Kidney capillary endothelial cell (primary cell): ENCODE data around the gene GNLY.

Experiments used
- DNase-seq: peaks from one replicate; pipeline ENCODE4 v3.0.0-alpha.2; 2018; ENCODE audit warnings: low spot score

Gene GNLY

GRCh38 chr2:85744741-85745601 is 50.8 kb downstream of the GNLY start:
- no peak for DNase-seq

- no peak for DNase-seq
Observed at GRCh38 chr2:85745619-85746018, 51.5 kb downstream of the GNLY start.

GRCh38 chr2:85746321-85747004 is 52.3 kb downstream of the GNLY start:
- DNase-seq = no peak

- no peak for DNase-seq
Observed at GRCh38 chr2:85747441-85747840, 53.3 kb downstream of the GNLY start.

- DNase-seq = no peak
Observed at GRCh38 chr2:85748039-85748734, 54.0 kb downstream of the GNLY start.
